ENCODE results near the gene GNG2.
"Not testable (repeated sequence)": the region's sequence is repeated elsewhere in the genome, so short reads cannot be mapped to it uniquely, and the experiment has no call there.

The GNG2 gene

DNA sequence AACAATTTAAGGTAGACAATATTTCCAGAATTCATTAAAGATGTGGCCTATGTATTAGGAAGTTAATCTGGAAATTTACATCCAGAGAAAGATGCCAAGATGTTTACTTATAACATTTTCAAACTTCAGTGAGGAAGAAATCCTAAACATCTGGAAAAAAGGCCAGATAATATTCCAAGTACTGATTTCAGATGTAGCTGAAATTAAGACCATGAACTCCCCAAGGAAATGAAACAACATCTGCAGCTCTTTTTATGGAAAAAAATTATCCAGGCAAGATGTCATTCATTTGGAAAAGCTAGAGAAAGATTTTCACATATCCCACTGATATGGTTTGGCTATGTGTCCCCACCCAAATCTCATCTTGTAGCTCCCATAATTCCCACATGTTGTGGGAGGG lies 35.0 kb downstream of the GNG2 start:
- Histone ChIP-seq H3K9me3 (ENCODE audit: insufficient read depth, low read depth, low read length) (no peaks in the 10 kb centered on the region), H3K9ac (ENCODE audit: low read depth, low read length) (no peak overlapping the region), H3K4me1 (ENCODE audit: insufficient read depth, low read length) (no peaks in the 10 kb centered on the region), H3K4me3 (ENCODE audit: low read length) (no peak overlapping the region), H3K27ac (ENCODE audit: low read depth, low read length) (no peak overlapping the region), H3K27me3 (ENCODE audit: insufficient read depth, low read length) (no peaks in the 10 kb centered on the region), H3K36me3 (ENCODE audit: insufficient read depth, low read length) (no peaks in the 10 kb centered on the region)

DNA sequence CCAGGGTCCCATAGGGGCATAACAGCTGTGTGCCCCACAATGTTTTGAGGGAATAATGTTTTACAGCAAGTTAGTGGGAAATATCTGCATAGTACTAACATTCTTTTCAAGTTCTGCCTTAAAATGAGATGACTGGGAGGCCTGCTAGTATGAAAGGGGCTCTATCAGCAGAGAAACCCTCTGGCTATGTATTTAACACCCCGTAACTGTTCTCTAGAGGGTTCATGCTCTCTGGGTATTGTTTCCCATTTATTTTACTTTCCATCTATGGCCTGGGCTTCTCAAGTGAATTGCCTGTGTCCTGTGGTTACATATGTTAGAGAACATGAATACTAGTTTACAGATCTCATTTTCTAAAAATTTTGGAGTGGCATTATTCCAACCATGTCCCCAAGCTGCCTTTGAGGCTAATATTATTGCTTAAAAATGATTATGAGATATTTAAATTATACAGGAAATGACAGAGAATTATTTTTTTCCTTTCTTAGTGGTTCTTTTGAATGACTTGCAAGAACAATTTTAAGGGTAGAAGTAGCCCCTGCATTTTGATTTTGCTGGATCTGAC lies 37.5 kb downstream of the GNG2 start:
- Histone ChIP-seq H3K9me3 (ENCODE audit: insufficient read depth, low read depth, low read length) (no peaks in the 10 kb centered on the region), H3K27me3 (ENCODE audit: insufficient read depth, low read length) (no peaks in the 10 kb centered on the region), H3K9ac (ENCODE audit: low read depth, low read length) (no peak overlapping the region), H3K4me3 (ENCODE audit: low read length) (no peak overlapping the region), H3K27ac (ENCODE audit: low read depth, low read length) (no peak overlapping the region), H3K36me3 (ENCODE audit: insufficient read depth, low read length) (no peaks in the 10 kb centered on the region), H3K4me1 (ENCODE audit: insufficient read depth, low read length) (no peaks in the 10 kb centered on the region)
- 100% methylated on average over 1 of the region's 1 CpG for WGBS

DNA sequence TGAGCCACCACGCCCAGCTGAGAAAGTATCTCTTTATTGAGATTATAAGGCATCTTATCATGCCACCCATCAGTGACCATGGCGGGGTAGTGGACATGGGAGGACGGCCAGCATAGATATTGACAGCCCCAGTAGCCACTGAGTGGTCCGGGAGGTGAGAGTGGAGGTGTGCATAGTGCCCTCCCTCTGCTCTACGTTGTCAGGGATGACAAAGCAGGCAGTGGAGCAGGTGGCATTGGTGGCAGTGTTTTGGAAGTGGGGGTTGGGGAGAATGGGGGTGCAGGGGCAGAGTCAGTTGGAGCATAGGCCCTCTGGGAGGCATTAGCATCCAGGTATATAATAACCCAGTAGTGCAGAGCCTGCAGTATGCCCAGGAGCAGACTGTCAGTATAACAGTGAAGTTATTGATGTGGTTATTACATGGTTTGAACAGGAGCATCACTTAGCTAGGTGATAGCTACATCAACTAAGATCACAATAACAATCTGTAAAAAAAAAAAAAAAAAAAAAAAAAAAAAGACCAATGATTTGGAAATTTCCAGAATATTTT lies 41.1 kb downstream of the GNG2 start:
- H3K9me3 ChIP-seq (ENCODE audit: insufficient read depth, low read depth, low read length): no peaks in the 10 kb centered on the region
- no peaks in the 10 kb centered on the region for H3K27me3 ChIP-seq (ENCODE audit: insufficient read depth, low read length)
- H3K4me1 ChIP-seq (ENCODE audit: insufficient read depth, low read length): no peaks in the 10 kb centered on the region
- no peaks in the 10 kb centered on the region for H3K36me3 ChIP-seq (ENCODE audit: insufficient read depth, low read length)
- H3K9ac ChIP-seq (ENCODE audit: low read depth, low read length): no peak overlapping the region
- H3K27ac ChIP-seq (ENCODE audit: low read depth, low read length): no peak overlapping the region
- no peak overlapping the region for H3K4me3 ChIP-seq (ENCODE audit: low read length)
- WGBS: 92% methylated on average over 5 of the region's 5 CpGs

DNA sequence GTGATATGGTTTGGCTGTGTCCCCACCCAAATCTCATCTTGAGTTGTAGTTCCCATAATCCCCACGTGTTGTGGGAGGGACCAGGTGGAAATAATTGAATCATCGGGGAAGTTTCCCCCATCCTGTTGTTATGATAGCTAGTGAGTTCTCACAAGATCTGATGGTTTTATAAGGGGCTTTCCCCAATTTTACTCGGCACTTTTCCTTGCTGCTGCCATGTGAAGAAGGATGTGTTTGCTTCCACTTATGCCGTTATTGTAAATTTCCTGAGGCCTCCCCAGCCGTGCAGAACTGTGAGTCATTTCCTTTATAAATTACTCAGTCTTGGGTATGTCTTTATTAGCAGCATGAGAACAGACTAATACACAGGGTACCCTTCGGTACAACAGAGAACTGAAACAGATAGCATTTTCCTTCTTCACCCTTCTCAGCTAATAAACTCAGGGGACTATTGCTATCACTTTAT lies 45.3 kb downstream of the GNG2 start:
- WGBS: 84% methylated on average over 5 of the region's 6 CpGs
- not testable (repeated sequence) for H3K9ac ChIP-seq (ENCODE audit: low read depth, low read length); H3K27ac ChIP-seq (ENCODE audit: low read depth, low read length); H3K36me3 ChIP-seq (ENCODE audit: insufficient read depth, low read length); H3K4me3 ChIP-seq (ENCODE audit: low read length); H3K27me3 ChIP-seq (ENCODE audit: insufficient read depth, low read length); H3K4me1 ChIP-seq (ENCODE audit: insufficient read depth, low read length); H3K9me3 ChIP-seq (ENCODE audit: insufficient read depth, low read depth, low read length)

DNA sequence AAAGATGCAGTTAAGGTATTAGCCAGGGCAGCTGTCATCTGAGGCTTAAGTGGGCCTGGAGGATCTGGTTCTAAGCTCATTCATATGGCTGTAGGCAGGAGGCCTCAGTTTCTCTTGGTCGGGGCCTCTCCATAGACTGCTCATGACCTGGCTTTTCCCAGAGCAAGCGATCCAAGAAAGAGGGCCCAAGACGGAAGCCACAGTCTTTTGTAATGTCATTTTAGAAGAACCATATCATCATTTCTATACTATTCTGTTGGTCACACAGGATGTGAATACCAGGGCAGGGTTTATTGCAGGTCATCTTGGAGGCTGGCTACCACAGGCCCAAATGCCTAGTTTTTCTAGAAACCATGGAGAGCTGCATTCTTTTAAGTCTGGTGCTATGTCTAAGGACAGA lies 47.7 kb downstream of the GNG2 start:
- no peak overlapping the region for H3K4me3 ChIP-seq (ENCODE audit: low read length)
- H3K9ac ChIP-seq (ENCODE audit: low read depth, low read length): no peak overlapping the region
- no peak overlapping the region for H3K27ac ChIP-seq (ENCODE audit: low read depth, low read length)
- WGBS: 92% methylated on average over 3 of the region's 3 CpGs
- H3K36me3 ChIP-seq (ENCODE audit: insufficient read depth, low read length): no peaks in the 10 kb centered on the region
- no peaks in the 10 kb centered on the region for H3K9me3 ChIP-seq (ENCODE audit: insufficient read depth, low read depth, low read length)
- no peaks in the 10 kb centered on the region for H3K4me1 ChIP-seq (ENCODE audit: insufficient read depth, low read length)
- no peaks in the 10 kb centered on the region for H3K27me3 ChIP-seq (ENCODE audit: insufficient read depth, low read length)

DNA sequence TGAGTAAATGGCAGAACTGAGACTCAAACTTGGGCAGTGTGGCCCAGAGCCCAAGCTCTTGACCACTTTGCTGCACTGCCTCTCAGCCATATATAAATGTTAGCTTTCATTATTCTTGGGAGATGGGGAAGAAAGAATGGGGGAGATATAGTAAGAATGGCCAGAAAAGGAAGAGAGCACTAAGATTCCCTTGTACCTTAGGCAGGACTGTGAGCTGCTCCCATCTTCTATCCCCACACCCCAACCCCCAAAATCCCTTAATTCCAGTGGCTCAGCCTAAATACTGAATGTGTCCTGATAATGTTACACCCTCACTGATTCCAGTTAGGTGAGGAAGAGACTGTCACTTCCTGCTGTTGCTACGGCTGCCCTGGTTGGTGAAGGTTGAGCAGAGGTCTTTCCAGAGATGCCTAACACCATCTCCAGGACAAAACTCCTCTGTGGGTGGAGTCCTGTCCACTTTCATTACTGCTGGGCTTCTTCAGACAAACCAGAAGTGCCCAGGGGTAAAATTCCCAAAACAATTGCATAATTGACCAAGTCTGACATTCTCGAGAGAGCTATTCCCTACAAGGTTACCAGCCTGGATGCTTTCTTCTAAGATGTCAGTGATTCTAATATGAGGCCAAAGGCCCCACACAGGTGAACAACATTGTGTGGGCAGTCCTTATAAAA lies 51.8 kb downstream of the GNG2 start:
- no peaks in the 10 kb centered on the region for H3K9me3 ChIP-seq (ENCODE audit: insufficient read depth, low read depth, low read length)
- no peak overlapping the region for H3K4me3 ChIP-seq (ENCODE audit: low read length)
- no peaks in the 10 kb centered on the region for H3K4me1 ChIP-seq (ENCODE audit: insufficient read depth, low read length)
- no peaks in the 10 kb centered on the region for H3K36me3 ChIP-seq (ENCODE audit: insufficient read depth, low read length)
- no peak overlapping the region for H3K27ac ChIP-seq (ENCODE audit: low read depth, low read length)
- WGBS: 100% methylated on average over 2 of the region's 2 CpGs
- H3K27me3 ChIP-seq (ENCODE audit: insufficient read depth, low read length): no peaks in the 10 kb centered on the region
- H3K9ac ChIP-seq (ENCODE audit: low read depth, low read length): no peak overlapping the region

DNA sequence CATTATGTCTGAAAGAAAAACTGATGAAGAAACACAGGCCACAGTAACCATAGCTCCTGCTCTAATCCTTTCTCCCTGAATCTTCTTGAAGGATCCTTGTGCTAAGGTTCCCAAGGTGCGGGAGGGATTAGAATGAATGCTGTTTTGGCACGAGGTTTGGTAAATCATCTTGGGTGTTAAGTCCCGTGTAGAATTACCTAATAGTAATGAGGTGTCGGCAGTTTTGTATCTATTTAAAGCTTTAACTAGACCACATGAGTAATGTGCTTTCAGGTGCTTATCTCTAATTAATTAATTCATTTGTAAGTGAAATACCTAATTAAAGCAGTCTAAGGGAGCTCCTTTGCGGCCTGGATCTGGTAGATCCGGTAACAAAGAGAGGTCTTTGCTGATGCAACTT lies 53.9 kb downstream of the GNG2 start:
- Histone ChIP-seq H3K9me3 (ENCODE audit: insufficient read depth, low read depth, low read length) (no peaks in the 10 kb centered on the region), H3K27me3 (ENCODE audit: insufficient read depth, low read length) (no peaks in the 10 kb centered on the region), H3K27ac (ENCODE audit: low read depth, low read length) (no peak overlapping the region), H3K4me1 (ENCODE audit: insufficient read depth, low read length) (no peaks in the 10 kb centered on the region), H3K9ac (ENCODE audit: low read depth, low read length) (no peak overlapping the region), H3K4me3 (ENCODE audit: low read length) (no peak overlapping the region), H3K36me3 (ENCODE audit: insufficient read depth, low read length) (no peaks in the 10 kb centered on the region)
- 82% methylated on average over 6 of the region's 6 CpGs for WGBS

DNA sequence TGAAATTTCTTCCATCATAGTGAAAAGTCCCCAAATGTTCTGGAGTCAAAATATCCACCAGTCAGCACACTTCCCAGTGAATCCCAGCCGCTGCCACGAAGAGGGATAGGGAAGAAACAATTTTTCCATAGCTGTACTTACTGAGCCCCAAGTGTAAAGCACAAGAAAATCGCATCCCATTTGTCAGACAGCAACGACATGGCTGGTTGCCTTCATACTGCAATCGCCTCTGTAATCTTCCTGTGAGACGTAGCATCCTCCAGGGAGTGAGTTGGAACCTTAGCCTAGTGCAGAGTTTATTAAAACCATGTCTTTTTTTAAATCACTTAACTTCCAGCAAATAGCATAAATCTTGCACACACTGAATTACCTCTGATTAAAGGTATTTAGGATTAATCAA lies 56.8 kb downstream of the GNG2 start:
- Histone ChIP-seq H3K4me3 (ENCODE audit: low read length) (no peak overlapping the region), H3K27me3 (ENCODE audit: insufficient read depth, low read length) (no peaks in the 10 kb centered on the region), H3K27ac (ENCODE audit: low read depth, low read length) (no peak overlapping the region), H3K4me1 (ENCODE audit: insufficient read depth, low read length) (peaks cover 4% of the 10 kb centered on the region; the same call in 1 of the 2 replicates), H3K9me3 (ENCODE audit: insufficient read depth, low read depth, low read length) (no peaks in the 10 kb centered on the region), H3K36me3 (ENCODE audit: insufficient read depth, low read length) (no peaks in the 10 kb centered on the region), H3K9ac (ENCODE audit: low read depth, low read length) (no peak overlapping the region)
- WGBS: 95% methylated on average over 6 of the region's 6 CpGs

DNA sequence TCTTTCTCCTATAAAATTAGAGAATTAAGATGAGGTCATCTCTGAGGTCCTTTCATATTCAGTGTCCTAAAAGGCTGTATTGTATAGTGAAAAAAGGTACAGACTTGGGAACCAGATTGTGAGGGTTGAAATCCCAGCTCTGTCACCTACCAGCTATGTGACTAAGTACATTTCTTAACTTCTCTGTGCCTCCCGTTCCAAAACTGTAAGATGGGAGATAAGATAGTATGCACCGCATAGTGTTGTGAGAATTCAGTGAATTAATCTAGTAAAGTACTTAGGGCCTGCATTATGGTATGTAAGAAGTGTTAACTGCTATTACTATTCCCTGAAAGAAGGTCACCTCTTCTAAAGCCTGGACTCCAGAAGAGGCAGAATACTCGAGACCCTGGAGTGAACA lies 60.6 kb downstream of the GNG2 start:
- no peaks in the 10 kb centered on the region for H3K9me3 ChIP-seq (ENCODE audit: insufficient read depth, low read depth, low read length)
- H3K4me3 ChIP-seq (ENCODE audit: low read length): no peak overlapping the region
- H3K27me3 ChIP-seq (ENCODE audit: insufficient read depth, low read length): no peaks in the 10 kb centered on the region
- no peaks in the 10 kb centered on the region for H3K36me3 ChIP-seq (ENCODE audit: insufficient read depth, low read length)
- no peak overlapping the region for H3K9ac ChIP-seq (ENCODE audit: low read depth, low read length)
- 92% methylated on average over 3 of the region's 3 CpGs for WGBS
- peaks cover 12% of the 10 kb centered on the region; the same call in 1 of the 2 replicates for H3K4me1 ChIP-seq (ENCODE audit: insufficient read depth, low read length)
- no peak overlapping the region for H3K27ac ChIP-seq (ENCODE audit: low read depth, low read length)

DNA sequence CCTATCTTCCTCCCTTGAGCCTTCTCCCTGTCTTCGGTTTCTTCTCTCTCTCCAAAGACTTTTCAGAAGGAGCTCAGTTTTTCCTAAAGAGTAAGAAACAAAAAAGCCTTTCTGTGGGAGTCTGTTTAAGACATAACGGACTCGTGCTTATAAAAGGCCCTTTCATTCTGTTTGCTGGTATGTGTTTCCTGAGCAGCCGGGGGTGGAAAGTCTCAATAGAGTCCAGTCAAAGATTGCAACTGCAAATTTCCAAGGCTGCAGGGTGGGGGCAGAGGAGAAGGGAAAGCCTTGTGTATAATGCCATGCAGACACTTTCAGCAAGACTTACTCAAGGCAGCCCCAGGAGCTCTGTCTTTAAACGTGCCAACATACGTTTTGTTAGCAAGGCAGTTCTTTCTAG lies 62.2 kb downstream of the GNG2 start:
- Histone ChIP-seq H3K9me3 (ENCODE audit: insufficient read depth, low read depth, low read length) (no peaks in the 10 kb centered on the region), H3K27ac (ENCODE audit: low read depth, low read length) (no peak overlapping the region), H3K4me1 (ENCODE audit: insufficient read depth, low read length) (peaks cover 12% of the 10 kb centered on the region; the same call in 1 of the 2 replicates), H3K36me3 (ENCODE audit: insufficient read depth, low read length) (no peaks in the 10 kb centered on the region), H3K4me3 (ENCODE audit: low read length) (no peak overlapping the region), H3K27me3 (ENCODE audit: insufficient read depth, low read length) (no peaks in the 10 kb centered on the region), H3K9ac (ENCODE audit: low read depth, low read length) (no peak overlapping the region)
- 81% methylated on average over 6 of the region's 6 CpGs for WGBS

DNA sequence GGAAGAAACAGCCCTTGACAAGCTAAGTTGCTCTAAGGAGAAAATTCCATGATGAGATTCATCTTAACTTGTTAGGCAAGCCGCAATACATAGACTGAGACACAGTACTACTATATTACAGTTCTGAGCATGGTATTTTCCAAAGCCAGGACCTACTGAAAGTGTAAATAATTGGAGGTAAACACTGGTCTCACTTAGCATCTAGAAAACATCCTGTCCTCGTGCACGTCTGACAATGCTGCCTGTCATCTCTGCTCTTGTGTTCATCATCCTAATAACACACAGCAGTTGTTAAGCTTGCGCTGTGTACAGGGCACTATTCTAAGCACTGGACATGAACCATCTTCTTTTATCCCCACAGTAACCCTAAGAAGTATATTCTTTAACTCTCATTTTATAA lies 64.2 kb downstream of the GNG2 start:
- no peaks in the 10 kb centered on the region for H3K36me3 ChIP-seq (ENCODE audit: insufficient read depth, low read length)
- no peak overlapping the region for H3K9ac ChIP-seq (ENCODE audit: low read depth, low read length)
- H3K9me3 ChIP-seq (ENCODE audit: insufficient read depth, low read depth, low read length): no peaks in the 10 kb centered on the region
- H3K27ac ChIP-seq (ENCODE audit: low read depth, low read length): no peak overlapping the region
- WGBS: 93% methylated on average over 4 of the region's 4 CpGs
- peaks cover 12% of the 10 kb centered on the region; the same call in 1 of the 2 replicates for H3K4me1 ChIP-seq (ENCODE audit: insufficient read depth, low read length)
- no peaks in the 10 kb centered on the region for H3K27me3 ChIP-seq (ENCODE audit: insufficient read depth, low read length)
- no peak overlapping the region for H3K4me3 ChIP-seq (ENCODE audit: low read length)
